ENCODE results near the gene ARHGAP15. TPM values are rescaled to one million over a fixed set of nuclear protein-coding genes. Genes with fewer than 3 reads are reported as not detected.

ARHGAP15 gene
- total RNA-seq, 2 experiments from 2014 or later: 72.1 to 98.4 TPM

DNA sequence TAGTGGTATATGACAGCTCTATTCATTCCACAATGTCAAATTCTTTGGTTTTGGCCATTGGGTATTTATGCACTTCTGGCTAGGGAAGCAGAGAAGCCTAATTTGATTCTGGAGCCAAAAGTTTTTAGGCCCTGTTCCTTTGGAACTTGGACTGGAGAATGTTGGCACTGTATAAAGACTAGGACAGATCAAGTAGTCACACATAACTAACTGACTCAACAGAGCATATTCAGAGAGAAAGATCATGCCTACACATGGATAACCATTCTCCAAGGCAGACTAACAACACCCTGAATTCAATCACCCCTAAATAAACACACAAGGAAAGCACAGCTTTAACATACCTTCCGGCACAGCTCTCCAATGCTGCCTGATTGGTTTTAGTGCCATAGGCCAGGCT is 62.9 kb downstream of the ARHGAP15 start:
- Histone ChIP-seq H4K20me1 (ENCODE audit: insufficient read depth, low read length) (no peaks in the 10 kb centered on the region; the same call in 1 of the 2 replicates), H3K79me2 (ENCODE audit: insufficient read depth, low read depth, low read length) (no peaks in the 10 kb centered on the region), H3K4me3 (ENCODE audit: low read depth, low read length, poor library complexity, severe bottlenecking) (no peak overlapping the region), H3K27ac (ENCODE audit: low read depth, low read length, poor library complexity, severe bottlenecking) (no peak overlapping the region), H3K36me3 (ENCODE audit: insufficient read depth, low read length) (peaks cover 19% of the 10 kb centered on the region), H2AFZ (ENCODE audit: low read length) (no peak overlapping the region), H3K4me1 (ENCODE audit: insufficient read depth, low read length, poor library complexity, severe bottlenecking) (no peaks in the 10 kb centered on the region), H3K4me2 (ENCODE audit: low read length) (no peak overlapping the region), H3K9me2 (ENCODE audit: insufficient read depth, low read length) (no peaks in the 10 kb centered on the region), H3K9me3 (ENCODE audit: low read length) (no peaks in the 10 kb centered on the region)
- intact Hi-C loops (cut with micrococcal nuclease; ENCODE audit: unreplicated experiment): no loop called here
- ChIA-PET CTCF (ENCODE audit: unreplicated experiment) (no interaction called here), POLR2A (interaction anchor here (1.2 kb wide), 1 partner anchor 18 kb away, joined by 4 read pairs; no protein-coding TSS in a partner anchor)
- DNase-seq (ENCODE audit: low spot score): no peak
- no peak for TF ChIP-seq EZH2phosphoT487 (IDR thresholded peaks at IDR 0.05; ENCODE audit: borderline replicate concordance, low read depth, low read length)
- TF ChIP-seq, protein P1, sequence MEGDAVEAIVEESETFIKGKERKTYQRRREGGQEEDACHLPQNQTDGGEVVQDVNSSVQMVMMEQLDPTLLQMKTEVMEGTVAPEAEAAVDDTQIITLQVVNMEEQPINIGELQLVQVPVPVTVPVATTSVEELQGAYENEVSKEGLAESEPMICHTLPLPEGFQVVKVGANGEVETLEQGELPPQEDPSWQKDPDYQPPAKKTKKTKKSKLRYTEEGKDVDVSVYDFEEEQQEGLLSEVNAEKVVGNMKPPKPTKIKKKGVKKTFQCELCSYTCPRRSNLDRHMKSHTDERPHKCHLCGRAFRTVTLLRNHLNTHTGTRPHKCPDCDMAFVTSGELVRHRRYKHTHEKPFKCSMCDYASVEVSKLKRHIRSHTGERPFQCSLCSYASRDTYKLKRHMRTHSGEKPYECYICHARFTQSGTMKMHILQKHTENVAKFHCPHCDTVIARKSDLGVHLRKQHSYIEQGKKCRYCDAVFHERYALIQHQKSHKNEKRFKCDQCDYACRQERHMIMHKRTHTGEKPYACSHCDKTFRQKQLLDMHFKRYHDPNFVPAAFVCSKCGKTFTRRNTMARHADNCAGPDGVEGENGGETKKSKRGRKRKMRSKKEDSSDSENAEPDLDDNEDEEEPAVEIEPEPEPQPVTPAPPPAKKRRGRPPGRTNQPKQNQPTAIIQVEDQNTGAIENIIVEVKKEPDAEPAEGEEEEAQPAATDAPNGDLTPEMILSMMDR (conservative IDR thresholded peaks at IDR 0.05; ENCODE audit: low read length): no peak
- no TSS peak for BruUV-seq (replicated peaks)

DNA sequence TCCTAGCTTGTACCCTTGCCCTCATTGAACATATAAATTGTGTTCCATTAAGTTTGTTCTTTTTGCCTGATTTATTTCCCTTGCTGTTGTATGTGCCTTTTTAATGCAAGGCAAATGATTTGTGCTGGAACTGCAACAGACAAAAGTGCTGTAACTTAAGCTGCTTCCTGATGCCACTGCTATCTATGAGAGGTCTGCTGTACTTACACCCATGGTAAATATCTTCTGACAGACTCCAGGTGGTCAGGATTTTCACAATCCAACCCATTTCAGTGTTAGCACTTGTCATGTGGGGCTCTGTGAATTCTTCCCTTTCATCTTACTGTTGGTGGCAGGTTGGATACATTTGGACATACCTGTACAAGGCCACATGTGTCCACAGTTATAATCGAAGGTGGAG is 63.5 kb downstream of the ARHGAP15 start:
- intact Hi-C loops (cut with micrococcal nuclease; ENCODE audit: unreplicated experiment): no loop called here
- no peaks in the 10 kb centered on the region for H3K9me2 ChIP-seq (ENCODE audit: insufficient read depth, low read length)
- no peak overlapping the region for H3K4me3 ChIP-seq (ENCODE audit: low read depth, low read length, poor library complexity, severe bottlenecking)
- H3K27ac ChIP-seq (ENCODE audit: low read depth, low read length, poor library complexity, severe bottlenecking): no peak overlapping the region
- CTCF ChIA-PET (ENCODE audit: unreplicated experiment): no interaction called here
- DNase-seq (ENCODE audit: low spot score): no peak
- no peaks in the 10 kb centered on the region; the same call in 1 of the 2 replicates for H4K20me1 ChIP-seq (ENCODE audit: insufficient read depth, low read length)
- peaks cover 19% of the 10 kb centered on the region for H3K36me3 ChIP-seq (ENCODE audit: insufficient read depth, low read length)
- no peak overlapping the region for H2AFZ ChIP-seq (ENCODE audit: low read length)
- no peaks in the 10 kb centered on the region for H3K4me1 ChIP-seq (ENCODE audit: insufficient read depth, low read length, poor library complexity, severe bottlenecking)
- POLR2A ChIA-PET: interaction anchor here (1.3 kb wide), 1 partner anchor 25 kb away, joined by 4 read pairs; no protein-coding TSS in a partner anchor
- TF ChIP-seq EZH2phosphoT487 (IDR thresholded peaks at IDR 0.05; ENCODE audit: borderline replicate concordance, low read depth, low read length): no peak
- TF ChIP-seq, protein P1 (conservative IDR thresholded peaks at IDR 0.05; ENCODE audit: low read length): no peak
- H3K79me2 ChIP-seq (ENCODE audit: insufficient read depth, low read depth, low read length): no peaks in the 10 kb centered on the region
- H3K4me2 ChIP-seq (ENCODE audit: low read length): no peak overlapping the region
- no peaks in the 10 kb centered on the region for H3K9me3 ChIP-seq (ENCODE audit: low read length)
- no TSS peak for BruUV-seq (replicated peaks)

- TF ChIP-seq EZH2phosphoT487 (IDR thresholded peaks at IDR 0.05; ENCODE audit: borderline replicate concordance, low read depth, low read length): no peak
- TF ChIP-seq, protein P1 (conservative IDR thresholded peaks at IDR 0.05; ENCODE audit: low read length): no peak
- H3K4me1 ChIP-seq (ENCODE audit: insufficient read depth, low read length, poor library complexity, severe bottlenecking): no peaks in the 10 kb centered on the region
- no peaks in the 10 kb centered on the region for H3K79me2 ChIP-seq (ENCODE audit: insufficient read depth, low read depth, low read length)
- ChIA-PET POLR2A (interaction anchor here (1.3 kb wide), 1 partner anchor 25 kb away, joined by 4 read pairs; no protein-coding TSS in a partner anchor), CTCF (ENCODE audit: unreplicated experiment) (no interaction called here)
- no peak overlapping the region for H2AFZ ChIP-seq (ENCODE audit: low read length)
- H3K27ac ChIP-seq (ENCODE audit: low read depth, low read length, poor library complexity, severe bottlenecking): no peak overlapping the region
- H3K9me2 ChIP-seq (ENCODE audit: insufficient read depth, low read length): no peaks in the 10 kb centered on the region
- no TSS peak for BruUV-seq (replicated peaks)
- peaks cover 19% of the 10 kb centered on the region for H3K36me3 ChIP-seq (ENCODE audit: insufficient read depth, low read length)
- H4K20me1 ChIP-seq (ENCODE audit: insufficient read depth, low read length): no peaks in the 10 kb centered on the region; the same call in 1 of the 2 replicates
- intact Hi-C loops (cut with micrococcal nuclease; ENCODE audit: unreplicated experiment): no loop called here
- no peak overlapping the region for H3K4me3 ChIP-seq (ENCODE audit: low read depth, low read length, poor library complexity, severe bottlenecking)
- no peaks in the 10 kb centered on the region for H3K9me3 ChIP-seq (ENCODE audit: low read length)
- no peak for DNase-seq (ENCODE audit: low spot score)
- no peak overlapping the region for H3K4me2 ChIP-seq (ENCODE audit: low read length)
These were observed 63.9 kb downstream of the ARHGAP15 start for GRCh38 chr2:143193121-143193520.

Data from OCI-LY7 (cell line).